Skeletal muscle cell (primary cell): Measurements from ENCODE around the gene ZNF526.

Experiments used
- DNase-seq: peaks from one replicate; pipeline ENCODE4 v3.0.0-alpha.2; 2010; ENCODE audit warnings: low read depth
- H3K4me3 ChIP-seq: 2 replicates; pipeline ENCODE4 v1.5.1; 2011; ENCODE audit warnings: low read depth, mild to moderate bottlenecking, control low read depth, low read length, moderate library complexity

The ZNF526 gene

GRCh38 chr19:42219812-42220750, at the start of gene ZNF526:
Gene ZNF526 (plus strand): TSS chr19:42220312. CDS start chr19:42224404, 4,092 bp downstream.
- peak within 1 kb of the TSS; percentile 95 for H3K4me3 ChIP-seq
- DNase-seq = peak; percentile 93

- DNase-seq = no peak
- no peak overlapping the region for H3K4me3 ChIP-seq
These were observed 49.4 kb upstream of the ZNF526 start for GRCh38 chr19:42170715-42171114.

- H3K4me3 ChIP-seq = no peak overlapping the region
- DNase-seq = no peak
These were observed 47.9 kb upstream of the ZNF526 start for GRCh38 chr19:42172261-42172660.

GRCh38 chr19:42173695-42174094, 46.4 kb upstream of the ZNF526 start:
- no peak for DNase-seq
- H3K4me3 ChIP-seq = no peak overlapping the region

- H3K4me3 ChIP-seq = no peak overlapping the region
- no peak for DNase-seq
These were observed 45.9 kb upstream of the ZNF526 start for GRCh38 chr19:42174188-42174587.

- H3K4me3 ChIP-seq = no peak overlapping the region
These were observed 45.0 kb upstream of the ZNF526 start for GRCh38 chr19:42174958-42175734.

GRCh38 chr19:42175952-42176648, 44.0 kb upstream of the ZNF526 start:
- DNase-seq = no peak
- H3K4me3 ChIP-seq = peak overlapping the region; percentile 52

More at GRCh38 chr19:42174958-42175734, 45.0 kb upstream of the ZNF526 start:
- no peak for DNase-seq

- peak overlapping the region; percentile 52 for H3K4me3 ChIP-seq
- no peak for DNase-seq
These were observed 43.5 kb upstream of the ZNF526 start for GRCh38 chr19:42176649-42176989.

GRCh38 chr19:42176990-42177685, 43.0 kb upstream of the ZNF526 start:
- H3K4me3 ChIP-seq = peak overlapping the region; percentile 52
- peak; percentile 47 for DNase-seq

GRCh38 chr19:42177686-42178019, 42.5 kb upstream of the ZNF526 start:
- DNase-seq = no peak
- H3K4me3 ChIP-seq = no peak overlapping the region

- no peak for DNase-seq
- H3K4me3 ChIP-seq = no peak overlapping the region
These were observed 41.1 kb upstream of the ZNF526 start for GRCh38 chr19:42178791-42179674.

GRCh38 chr19:42184401-42184861, 35.7 kb upstream of the ZNF526 start:
- DNase-seq = peak; percentile 39
- H3K4me3 ChIP-seq = no peak overlapping the region

- DNase-seq = no peak
- H3K4me3 ChIP-seq = no peak overlapping the region
These were observed 34.8 kb upstream of the ZNF526 start for GRCh38 chr19:42185277-42185676.

- no peak for DNase-seq
These were observed 31.4 kb upstream of the ZNF526 start for GRCh38 chr19:42188665-42189064.

GRCh38 chr19:42189133-42189532, 31.0 kb upstream of the ZNF526 start:
- no peak for DNase-seq
- H3K4me3 ChIP-seq = no peak overlapping the region

More at GRCh38 chr19:42188665-42189064, 31.4 kb upstream of the ZNF526 start:
- H3K4me3 ChIP-seq = no peak overlapping the region

- DNase-seq = no peak
- no peak overlapping the region for H3K4me3 ChIP-seq
These were observed 28.8 kb upstream of the ZNF526 start for GRCh38 chr19:42191330-42191729.

- H3K4me3 ChIP-seq = no peak overlapping the region
- DNase-seq = peak; percentile 42
These were observed 28.3 kb upstream of the ZNF526 start for GRCh38 chr19:42191855-42192254.

GRCh38 chr19:42193294-42193693, 26.8 kb upstream of the ZNF526 start:
- H3K4me3 ChIP-seq = no peak overlapping the region
- no peak for DNase-seq
